BE2C (cell line): ENCODE measurements around the gene TMEM25.

Experiments used
- DNase-seq: peaks from one replicate; pipeline ENCODE4 v3.0.0-alpha.2; 2020
- H3K27me3 ChIP-seq: fragments of 250-450 bp; sonication (Bioruptor Pico); 2 replicates; pipeline ENCODE4 v1.5.1; 2020; ENCODE audit warnings: mild to moderate bottlenecking
- H3K36me3 ChIP-seq: fragments of 250-450 bp; sonication (Bioruptor Pico); 2 replicates; pipeline ENCODE4 v1.5.1; 2020; ENCODE audit warnings: mild to moderate bottlenecking
- H3K4me1 ChIP-seq: fragments of 250-450 bp; sonication (Bioruptor Pico); 2 replicates; pipeline ENCODE4 v1.5.1; 2020
- H3K4me3 ChIP-seq: 2 replicates; pipeline ENCODE4 v1.5.1; 2011; ENCODE audit warnings: low read depth, low read length
- H3K9me3 ChIP-seq: fragments of 250-450 bp; sonication (Bioruptor Pico); 2 replicates; pipeline ENCODE4 v1.5.1; 2020
- CTCF ChIP-seq: IDR thresholded peaks from 2 replicates; pipeline ENCODE4 v1.5.1; 2012; ENCODE audit warnings: mild to moderate bottlenecking, low read depth, low read length

The TMEM25 gene

GRCh38 chr11:118529584-118530175, 1.3 kb upstream of the TMEM25 start:
- Histone ChIP-seq H3K9me3 (no peaks in the 10 kb centered on the region), H3K36me3 (peaks cover 6% of the 10 kb centered on the region), H3K4me1 (no peaks in the 10 kb centered on the region), H3K27me3 (no peaks in the 10 kb centered on the region), H3K4me3 (peak overlapping the region; percentile 71)
- DNase-seq: no peak
- TF ChIP-seq CTCF: no peak

DNA sequence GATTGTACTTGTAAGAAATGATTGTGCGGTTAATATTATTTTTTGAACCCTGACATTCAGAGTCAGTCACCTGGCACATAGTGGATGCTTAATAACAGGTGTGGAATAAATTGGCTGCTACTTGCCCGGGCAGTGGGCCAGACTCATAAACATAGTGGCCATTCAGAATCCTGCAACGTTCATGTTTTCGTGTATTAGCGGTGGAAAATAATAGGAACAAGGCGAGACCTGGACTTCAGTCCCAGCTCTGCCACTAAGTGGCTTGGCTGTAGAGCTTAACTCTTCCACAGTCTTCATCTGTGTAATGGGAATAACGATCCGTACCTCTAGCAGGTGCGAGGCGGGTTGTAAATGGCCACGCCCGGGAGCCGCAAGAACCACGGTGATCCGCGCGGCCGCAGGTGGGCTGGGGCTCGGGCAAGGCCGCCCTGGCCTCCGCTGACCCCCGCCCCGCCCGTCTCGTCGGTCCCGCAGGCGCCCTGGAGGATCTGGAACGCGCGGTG, 761 bp upstream of the TMEM25 start:
- Histone ChIP-seq H3K4me3 (peak overlapping the region; percentile 71), H3K4me1 (no peaks in the 10 kb centered on the region), H3K27me3 (no peaks in the 10 kb centered on the region), H3K9me3 (no peaks in the 10 kb centered on the region), H3K36me3 (peaks cover under 1% of the 10 kb centered on the region)
- DNase-seq: no peak
- no peak for TF ChIP-seq CTCF

DNA sequence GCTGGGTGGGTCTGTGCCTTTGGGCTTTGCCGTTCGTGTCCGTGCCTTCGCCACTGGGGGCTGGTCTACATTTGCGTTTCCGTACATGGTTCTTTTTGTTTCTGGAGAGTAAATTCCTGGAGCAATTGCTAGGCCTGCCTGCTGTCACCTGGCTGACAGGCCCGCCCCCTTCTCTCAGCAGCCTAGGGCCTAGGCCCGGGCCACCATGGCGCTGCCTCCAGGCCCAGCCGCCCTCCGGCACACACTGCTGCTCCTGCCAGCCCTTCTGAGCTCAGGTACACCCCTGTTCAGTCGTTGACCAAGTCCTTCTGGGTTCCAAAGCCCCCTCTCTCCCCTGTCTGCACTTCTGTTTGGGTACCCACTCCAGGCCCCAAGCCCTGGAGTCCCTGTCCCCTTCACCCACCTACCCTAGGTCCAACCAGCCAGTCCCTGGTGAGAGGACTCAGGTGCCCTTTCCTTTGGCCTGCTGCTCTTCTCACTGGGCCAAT, 649 bp downstream of the TMEM25 start:
- H3K4me1 ChIP-seq: no peaks in the 10 kb centered on the region
- no peak for TF ChIP-seq CTCF
- H3K27me3 ChIP-seq: no peaks in the 10 kb centered on the region
- no peak for DNase-seq
- H3K4me3 ChIP-seq: peak overlapping the region; percentile 71
- H3K36me3 ChIP-seq: no peaks in the 10 kb centered on the region
- H3K9me3 ChIP-seq: no peaks in the 10 kb centered on the region

DNA sequence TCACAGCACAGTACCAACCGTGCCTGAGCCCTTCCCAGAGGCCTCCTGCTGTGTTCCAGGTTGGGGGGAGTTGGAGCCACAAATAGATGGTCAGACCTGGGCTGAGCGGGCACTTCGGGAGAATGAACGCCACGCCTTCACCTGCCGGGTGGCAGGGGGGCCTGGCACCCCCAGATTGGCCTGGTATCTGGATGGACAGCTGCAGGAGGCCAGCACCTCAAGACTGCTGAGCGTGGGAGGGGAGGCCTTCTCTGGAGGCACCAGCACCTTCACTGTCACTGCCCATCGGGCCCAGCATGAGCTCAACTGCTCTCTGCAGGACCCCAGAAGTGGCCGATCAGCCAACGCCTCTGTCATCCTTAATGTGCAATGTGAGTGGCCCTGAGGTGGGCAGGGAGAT, 1.1 kb downstream of the TMEM25 start:
- DNase-seq: no peak
- no peaks in the 10 kb centered on the region for H3K4me1 ChIP-seq
- no peak for TF ChIP-seq CTCF
- no peaks in the 10 kb centered on the region for H3K27me3 ChIP-seq
- H3K4me3 ChIP-seq: peak overlapping the region; percentile 71
- no peaks in the 10 kb centered on the region for H3K9me3 ChIP-seq
- H3K36me3 ChIP-seq: no peaks in the 10 kb centered on the region

DNA sequence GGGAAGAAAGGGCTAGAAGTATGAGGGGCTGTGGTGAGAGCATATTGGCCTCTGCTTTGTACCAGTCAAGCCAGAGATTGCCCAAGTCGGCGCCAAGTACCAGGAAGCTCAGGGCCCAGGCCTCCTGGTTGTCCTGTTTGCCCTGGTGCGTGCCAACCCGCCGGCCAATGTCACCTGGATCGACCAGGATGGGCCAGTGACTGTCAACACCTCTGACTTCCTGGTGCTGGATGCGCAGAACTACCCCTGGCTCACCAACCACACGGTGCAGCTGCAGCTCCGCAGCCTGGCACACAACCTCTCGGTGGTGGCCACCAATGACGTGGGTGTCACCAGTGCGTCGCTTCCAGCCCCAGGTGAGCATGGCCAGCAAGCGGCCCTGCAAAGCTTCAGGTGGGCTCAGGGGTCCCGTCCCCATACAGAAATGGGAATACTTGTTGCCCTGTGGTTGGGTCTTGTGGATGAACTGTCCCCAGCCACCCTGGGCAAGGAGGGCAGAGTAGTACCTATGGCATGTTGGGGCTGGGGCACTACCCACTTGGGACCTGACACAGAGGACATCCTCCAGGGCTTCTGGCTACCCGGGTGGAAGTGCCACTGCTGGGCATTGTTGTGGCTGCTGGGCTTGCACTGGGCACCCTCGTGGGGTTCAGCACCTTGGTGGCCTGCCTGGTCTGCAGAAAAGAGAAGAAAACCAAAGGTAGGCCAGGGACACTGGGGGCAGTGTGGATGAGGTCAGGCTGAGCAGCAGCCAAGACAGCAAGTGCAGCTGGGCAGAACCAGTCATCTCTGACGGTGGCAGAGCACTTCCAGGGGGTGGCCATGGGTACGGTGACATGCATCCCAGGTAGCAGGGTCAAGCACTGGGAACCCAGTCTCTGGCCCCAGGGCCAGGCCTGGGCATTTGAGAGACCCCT, 2.1 kb downstream of the TMEM25 start:
- H3K27me3 ChIP-seq: no peaks in the 10 kb centered on the region
- H3K4me1 ChIP-seq: no peaks in the 10 kb centered on the region
- H3K4me3 ChIP-seq: no peak overlapping the region
- H3K36me3 ChIP-seq: no peaks in the 10 kb centered on the region
- no peaks in the 10 kb centered on the region for H3K9me3 ChIP-seq
- no peak for DNase-seq
- TF ChIP-seq CTCF: no peak
